Cardiac atrium fibroblast (primary cell): Measurements from ENCODE around the gene SLC35A5. TPM values are rescaled to one million over a fixed set of nuclear protein-coding genes. Genes with fewer than 3 reads are reported as not detected.

ENCODE experiments used
- total RNA-seq: library from RNA; depleted of rRNA; stranded (reverse); fragments of >200 nt; gene quantifications from 2 replicates; pipeline ENCODE4 v1.2.3, GENCODE V29; 2015

Gene SLC35A5, protein sequence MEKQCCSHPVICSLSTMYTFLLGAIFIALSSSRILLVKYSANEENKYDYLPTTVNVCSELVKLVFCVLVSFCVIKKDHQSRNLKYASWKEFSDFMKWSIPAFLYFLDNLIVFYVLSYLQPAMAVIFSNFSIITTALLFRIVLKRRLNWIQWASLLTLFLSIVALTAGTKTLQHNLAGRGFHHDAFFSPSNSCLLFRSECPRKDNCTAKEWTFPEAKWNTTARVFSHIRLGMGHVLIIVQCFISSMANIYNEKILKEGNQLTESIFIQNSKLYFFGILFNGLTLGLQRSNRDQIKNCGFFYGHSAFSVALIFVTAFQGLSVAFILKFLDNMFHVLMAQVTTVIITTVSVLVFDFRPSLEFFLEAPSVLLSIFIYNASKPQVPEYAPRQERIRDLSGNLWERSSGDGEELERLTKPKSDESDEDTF
- 34.8 and 53.6 TPM in 2 replicates for total RNA-seq

DNA sequence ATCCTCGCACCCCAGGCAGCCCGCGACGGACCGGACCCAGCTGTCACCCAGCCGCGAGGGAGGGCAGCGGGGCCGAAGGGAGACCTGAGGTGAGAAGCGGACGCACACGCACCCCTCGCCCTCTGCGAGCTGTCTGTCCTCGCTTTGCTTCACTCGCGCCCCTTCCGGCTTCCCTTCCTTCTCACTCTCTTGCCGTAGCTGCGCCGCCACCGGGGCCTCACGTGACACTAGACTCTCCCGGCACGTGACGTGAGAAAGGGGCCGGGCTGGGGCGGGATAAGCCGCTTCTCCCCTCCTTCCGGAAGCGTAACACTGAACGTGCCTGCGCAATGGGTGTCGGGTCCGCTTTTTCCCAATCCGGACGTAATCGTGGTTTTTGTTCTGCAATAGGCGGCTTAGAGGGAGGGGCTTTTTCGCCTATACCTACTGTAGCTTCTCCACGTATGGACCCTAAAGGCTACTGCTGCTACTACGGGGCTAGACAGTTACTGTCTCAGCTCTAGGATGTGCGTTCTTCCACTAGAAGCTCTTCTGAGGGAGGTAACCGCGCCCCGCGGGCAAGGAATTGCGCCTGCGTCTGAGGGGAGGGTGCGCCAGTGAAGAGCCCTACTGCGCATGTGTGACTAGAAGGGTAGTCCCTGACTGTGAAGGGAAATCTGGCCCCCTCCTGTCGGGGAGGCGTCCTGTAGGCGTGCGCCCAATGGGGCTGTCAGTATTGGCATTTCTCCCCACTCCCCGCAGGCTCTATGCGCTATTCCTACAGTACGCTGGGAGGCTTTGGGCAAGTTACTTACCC, at the start of gene SLC35A5, which contains the start of gene ATG3:
Gene SLC35A5 (plus strand): TSS at position 312 of the 796 bp plus-strand sequence. CDS start 1,359 bp downstream, outside the sequence.
Gene ATG3 (minus strand): TSS at position 229 of the 796 bp plus-strand sequence. CDS start 434 bp downstream, outside the sequence.

Other genes with a start within 250 kb of the SLC35A5 start
- gene CD200, start 228.9 kb upstream of the SLC35A5 start, total RNA-seq = 22.0 and 42.0 TPM in 2 replicates
- gene BTLA, start 62.6 kb upstream of the SLC35A5 start, total RNA-seq = not detected in 2 replicates
- 94.4 and 98.5 TPM in 2 replicates for gene ATG3, start 83 bp upstream of the SLC35A5 start, total RNA-seq
- gene CCDC80, start 79.1 kb downstream of the SLC35A5 start, total RNA-seq = 464 and 572 TPM in 2 replicates